ENCODE results near the gene TECPR2. TPM values are rescaled to one million over a fixed set of nuclear protein-coding genes. Genes with fewer than 3 reads are reported as not detected.

TECPR2 gene
- total RNA-seq, 1 experiment from 2014 or later, result 12.2 TPM

DNA sequence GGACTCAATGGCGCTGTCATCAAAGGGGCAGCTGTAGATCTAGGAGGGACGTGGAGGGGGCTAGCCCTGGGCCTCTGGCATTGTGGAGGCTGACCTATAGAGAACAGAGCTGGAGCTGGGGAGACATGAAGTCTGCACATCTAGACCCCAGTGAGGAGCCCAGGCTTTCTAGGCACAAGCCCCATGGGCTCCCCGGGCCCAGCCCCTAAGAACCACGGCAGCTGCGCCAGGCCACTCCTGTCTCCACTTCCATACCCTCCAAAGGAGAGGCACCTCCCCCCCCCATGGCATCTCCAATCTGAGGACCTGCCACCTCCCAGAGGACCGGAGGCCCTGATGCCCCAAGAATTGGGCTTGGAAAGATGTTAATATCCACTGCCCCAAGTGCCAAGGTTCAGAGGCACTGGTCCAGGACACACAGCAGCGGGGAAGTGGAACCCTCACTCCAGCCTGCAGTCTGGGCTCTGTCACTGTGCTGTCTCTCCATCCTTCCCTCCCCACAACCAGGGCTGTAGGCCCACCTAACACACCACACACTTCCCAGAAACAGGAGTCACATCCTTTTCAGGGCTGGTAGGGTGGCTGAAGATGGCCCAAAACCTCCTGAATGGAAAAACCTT is 142.4 kb downstream of the TECPR2 start:
- H3K4me1 ChIP-seq (ENCODE audit: control insufficient read depth in 1 of 2, insufficient read depth in 2 of 2, low read length in 2 of 2), result peaks cover 5 to 14% of the 10 kb centered on the region in 2 experiments
- RAD21 ChIA-PET (ENCODE audit: low non-redundant PET in 1 of 2, low total read pairs in 2 of 2, uncharacterized antibody in 2 of 2, unreplicated experiment in 2 of 2), result no interaction called here
- no peaks in the 10 kb centered on the region for H4K20me1 ChIP-seq (ENCODE audit: insufficient read depth)

GRCh38 chr14:102505775-102506625 is 143.3 kb downstream of the TECPR2 start:
- ChIA-PET POLR2A (no interaction called here), CTCF (no interaction called here), RAD21 (ENCODE audit: low non-redundant PET in 1 of 2, low total read pairs in 2 of 2, uncharacterized antibody in 2 of 2, unreplicated experiment in 2 of 2) (no interaction called here)
- Histone ChIP-seq H3K36me3 (ENCODE audit: control insufficient read depth in 1 of 2, insufficient read depth in 2 of 2, low read length in 2 of 2) (no peaks in the 10 kb centered on the region), H3K4me2 (ENCODE audit: low read length) (no peak overlapping the region), H3K9me2 (ENCODE audit: insufficient read depth) (no peaks in the 10 kb centered on the region), H3K9ac (ENCODE audit: low read length) (no peak overlapping the region), H3K9me3 (ENCODE audit: control insufficient read depth in 1 of 2, insufficient read depth in 1 of 2, low read depth in 1 of 2, low read length in 2 of 2) (no peaks in the 10 kb centered on the region), H3K4me3 (replicated peaks in 1 of 2; ENCODE audit: low read depth in 1 of 2, low read length in 2 of 2) (no peak overlapping the region), H4K20me1 (ENCODE audit: insufficient read depth) (no peaks in the 10 kb centered on the region), H3K79me2 (ENCODE audit: insufficient read depth, low read length) (peaks cover 6% of the 10 kb centered on the region; the same call in 1 of the 2 replicates), H2AFZ (ENCODE audit: low read depth, low read length, poor library complexity, severe bottlenecking) (no peak overlapping the region), H3K27ac (ENCODE audit: low read depth, low read length) (no peak overlapping the region), H3K27me3 (ENCODE audit: insufficient read depth, low read length) (no peaks in the 10 kb centered on the region), H3K4me1 (ENCODE audit: control insufficient read depth in 1 of 2, insufficient read depth in 2 of 2, low read length in 2 of 2) (peaks cover 14 to 23% of the 10 kb centered on the region in 2 experiments)
- DNase-seq (ENCODE audit: low read depth, low spot score), result no peak
- TF ChIP-seq JUND (IDR thresholded peaks at IDR 0.05) (no peak), SP1 (IDR thresholded peaks at IDR 0.05; ENCODE audit: low read depth) (no peak), ZFX (IDR thresholded peaks at IDR 0.05) (no peak), POLR2AphosphoS5 (IDR thresholded peaks at IDR 0.05; ENCODE audit: low read depth, low read length) (no peak), SIN3A (IDR thresholded peaks at IDR 0.05; ENCODE audit: low read depth) (no peak), POLR2A (IDR thresholded peaks at IDR 0.05; ENCODE audit: borderline replicate concordance, extremely low read depth, insufficient read depth, insufficient read length) (no peak), FOSL1 (IDR thresholded peaks at IDR 0.05; ENCODE audit: low read depth) (no peak), ZNF274 (IDR thresholded peaks at IDR 0.05; ENCODE audit: low read depth, low read length) (no peak), EZH2 (IDR thresholded peaks at IDR 0.05) (no peak), CTCF (IDR thresholded peaks at IDR 0.05 in 2 of 3, conservative IDR thresholded peaks at IDR 0.05 in 1 of 3; ENCODE audit: borderline replicate concordance in 1 of 3, insufficient read depth in 1 of 3, low read depth in 2 of 3, low read length in 2 of 3) (no peak), CBX3 (IDR thresholded peaks at IDR 0.05; ENCODE audit: low read depth) (no peak), ELF1 (IDR thresholded peaks at IDR 0.05; ENCODE audit: borderline replicate concordance, low read depth) (no peak), CEBPB (IDR thresholded peaks at IDR 0.05; ENCODE audit: low read depth) (no peak)
- TF ChIP-seq, protein P1, sequence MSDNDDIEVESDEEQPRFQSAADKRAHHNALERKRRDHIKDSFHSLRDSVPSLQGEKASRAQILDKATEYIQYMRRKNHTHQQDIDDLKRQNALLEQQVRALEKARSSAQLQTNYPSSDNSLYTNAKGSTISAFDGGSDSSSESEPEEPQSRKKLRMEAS (IDR thresholded peaks at IDR 0.05), result no peak
- BruUV-seq (replicated peaks), result TSS peak; percentile 13
- intact Hi-C loops (cut with micrococcal nuclease), result no loop called here
- ATAC-seq, result no peak

More for the DNA sequence above, 142.4 kb downstream of the TECPR2 start:
- no TSS peak for BruUV-seq (replicated peaks)
- Histone ChIP-seq H3K79me2 (ENCODE audit: insufficient read depth, low read length) (peaks cover 6% of the 10 kb centered on the region; the same call in 1 of the 2 replicates), H3K9me3 (ENCODE audit: control insufficient read depth in 1 of 2, insufficient read depth in 1 of 2, low read depth in 1 of 2, low read length in 2 of 2) (no peaks in the 10 kb centered on the region), H3K27me3 (ENCODE audit: insufficient read depth, low read length) (no peaks in the 10 kb centered on the region), H3K36me3 (ENCODE audit: control insufficient read depth in 1 of 2, insufficient read depth in 2 of 2, low read length in 2 of 2) (no peaks in the 10 kb centered on the region), H3K9ac (ENCODE audit: low read length) (no peak overlapping the region), H3K4me2 (ENCODE audit: low read length) (no peak overlapping the region), H3K4me3 (replicated peaks in 1 of 2; ENCODE audit: low read depth in 1 of 2, low read length in 2 of 2) (no peak overlapping the region), H3K27ac (ENCODE audit: low read depth, low read length) (no peak overlapping the region), H3K9me2 (ENCODE audit: insufficient read depth) (no peaks in the 10 kb centered on the region), H2AFZ (ENCODE audit: low read depth, low read length, poor library complexity, severe bottlenecking) (no peak overlapping the region)
- POLR2A ChIA-PET, result no interaction called here
- CTCF ChIA-PET, result no interaction called here
- no peak for TF ChIP-seq YY1 (IDR thresholded peaks at IDR 0.05; ENCODE audit: extremely low read depth, insufficient replicate concordance, low read depth, low read length)
- intact Hi-C loops (cut with micrococcal nuclease), result no loop called here
- no peak for ATAC-seq
- no peak for DNase-seq (ENCODE audit: low read depth, low spot score)
